NCI-H774 (cell line): Measurements from ENCODE around the gene FGGY.
"Not testable (repeated sequence)": the region's sequence is repeated elsewhere in the genome, so short reads cannot be mapped to it uniquely, and the experiment has no call there.

Experiments
- DNase-seq: peaks from one replicate; lab custom pipeline; 2025; lab: John Stamatoyannopoulos, UW

The FGGY gene

GRCh38 chr1:59296358-59297256 is at the start of gene FGGY:
Gene FGGY (plus strand): TSS chr1:59297094. CDS start chr1:59321550, 24,456 bp downstream.
- DNase-seq: peak; percentile 94

- no peak for DNase-seq
These were observed 48.1 kb upstream of the FGGY start for GRCh38 chr1:59248758-59249157.

GRCh38 chr1:59249396-59250137 is 47.3 kb upstream of the FGGY start:
- DNase-seq: no peak

- DNase-seq: not testable (repeated sequence)
These were observed 45.8 kb upstream of the FGGY start for GRCh38 chr1:59251061-59251460.

GRCh38 chr1:59256429-59256828 is 40.5 kb upstream of the FGGY start:
- not testable (repeated sequence) for DNase-seq

GRCh38 chr1:59258412-59259032 is 38.4 kb upstream of the FGGY start:
- no peak for DNase-seq

GRCh38 chr1:59261537-59261936 is 35.4 kb upstream of the FGGY start:
- DNase-seq: no peak

- no peak for DNase-seq
These were observed 34.3 kb upstream of the FGGY start for GRCh38 chr1:59262631-59263030.

GRCh38 chr1:59263111-59263510 is 33.8 kb upstream of the FGGY start:
- no peak for DNase-seq

- no peak for DNase-seq
These were observed 31.3 kb upstream of the FGGY start for GRCh38 chr1:59265622-59266021.

GRCh38 chr1:59266180-59266926 is 30.5 kb upstream of the FGGY start:
- no peak for DNase-seq

- DNase-seq: no peak
These were observed 30.0 kb upstream of the FGGY start for GRCh38 chr1:59266927-59267293.

GRCh38 chr1:59268406-59268805 is 28.5 kb upstream of the FGGY start:
- no peak for DNase-seq

GRCh38 chr1:59271561-59272260 is 25.2 kb upstream of the FGGY start:
- DNase-seq: no peak

GRCh38 chr1:59272507-59272906 is 24.4 kb upstream of the FGGY start:
- no peak for DNase-seq

- DNase-seq: no peak
These were observed 20.4 kb upstream of the FGGY start for GRCh38 chr1:59276439-59276851.

- DNase-seq: no peak
These were observed 18.0 kb upstream of the FGGY start for GRCh38 chr1:59278780-59279354.

- no peak for DNase-seq
These were observed 17.2 kb upstream of the FGGY start for GRCh38 chr1:59279645-59280044.

GRCh38 chr1:59282951-59283350 is 13.9 kb upstream of the FGGY start:
- DNase-seq: no peak

- DNase-seq: no peak
These were observed 11.2 kb upstream of the FGGY start for GRCh38 chr1:59285691-59286090.

GRCh38 chr1:59288046-59288445 is 8.8 kb upstream of the FGGY start:
- no peak for DNase-seq
